Stimulated activated CD8-positive, alpha-beta memory T cell treated with anti-CD3 and anti-CD28 coated beads, Interleukin-15, amount 100 ng/mL, for 1 hour (primary cell): ENCODE results near the gene PBX1.

ENCODE experiments used
- DNase-seq: peaks from one replicate; pipeline ENCODE4 v3.0.0-alpha.2; 2020; ENCODE audit warnings: low read depth

The PBX1 gene

GRCh38 chr1:164700683-164701082 is 141.7 kb downstream of the PBX1 start:
- DNase-seq, result no peak

- no peak for DNase-seq
Observed at GRCh38 chr1:164701189-164701761, 142.3 kb downstream of the PBX1 start.

GRCh38 chr1:164702216-164702615 is 143.2 kb downstream of the PBX1 start:
- DNase-seq, result no peak

GRCh38 chr1:164702664-164703063 is 143.7 kb downstream of the PBX1 start:
- DNase-seq, result no peak

GRCh38 chr1:164703463-164703862 is 144.5 kb downstream of the PBX1 start:
- DNase-seq, result no peak

GRCh38 chr1:164703960-164704411 is 145.0 kb downstream of the PBX1 start:
- DNase-seq, result no peak

- DNase-seq, result no peak
Observed at GRCh38 chr1:164704954-164705353, 146.0 kb downstream of the PBX1 start.

GRCh38 chr1:164706606-164706987 is 147.6 kb downstream of the PBX1 start:
- DNase-seq, result no peak

GRCh38 chr1:164707868-164708331 is 148.9 kb downstream of the PBX1 start:
- no peak for DNase-seq

- no peak for DNase-seq
Observed at GRCh38 chr1:164708596-164708995, 149.6 kb downstream of the PBX1 start.

GRCh38 chr1:164709126-164709525 is 150.1 kb downstream of the PBX1 start:
- no peak for DNase-seq

GRCh38 chr1:164709541-164710278 is 150.7 kb downstream of the PBX1 start:
- DNase-seq, result no peak

GRCh38 chr1:164712131-164713036 is 153.4 kb downstream of the PBX1 start:
- DNase-seq, result no peak

GRCh38 chr1:164713456-164714207 is 154.6 kb downstream of the PBX1 start:
- DNase-seq, result no peak

GRCh38 chr1:164716992-164717703 is 158.2 kb downstream of the PBX1 start:
- no peak for DNase-seq

- no peak for DNase-seq
Observed at GRCh38 chr1:164718821-164719220, 159.8 kb downstream of the PBX1 start.

GRCh38 chr1:164719676-164720439 is 160.9 kb downstream of the PBX1 start:
- no peak for DNase-seq

- DNase-seq, result no peak
Observed at GRCh38 chr1:164720440-164721227, 161.7 kb downstream of the PBX1 start.

- no peak for DNase-seq
Observed at GRCh38 chr1:164721228-164721496, 162.2 kb downstream of the PBX1 start.

GRCh38 chr1:164723296-164723798 is 164.4 kb downstream of the PBX1 start:
- DNase-seq, result no peak
